Subcutaneous abdominal adipose tissue (tissue), 5 donors: ENCODE measurements around the gene FAM151B.
"Not testable (repeated sequence)": the region's sequence is repeated elsewhere in the genome, so short reads cannot be mapped to it uniquely, and the experiment has no call there.

Experiments used
- H3K27ac ChIP-seq: one replicate; pipeline ENCODE4 v1.7.0; 2013; ENCODE audit warnings: low read depth, mild to moderate bottlenecking, inconsistent platforms, low read length, moderate library complexity
- H3K27me3 ChIP-seq, 5 donors: one replicate each; pipeline ENCODE4 v1.7.0; 2013; ENCODE audit warnings: low read length in 5 of 5, inconsistent platforms in 1 of 5; ENCODE audit not compliant: control insufficient read depth in 5 of 5, insufficient read depth in 4 of 5
- H3K36me3 ChIP-seq, 5 donors: one replicate each; pipeline ENCODE4 v1.7.0; 2013; ENCODE audit warnings: low read length in 5 of 5; ENCODE audit not compliant: control insufficient read depth in 5 of 5, insufficient read depth in 5 of 5
- H3K4me1 ChIP-seq, 5 donors: one replicate each; pipeline ENCODE4 v1.7.0; 2013; ENCODE audit warnings: low read length in 5 of 5, mild to moderate bottlenecking in 3 of 5, moderate library complexity in 1 of 5; ENCODE audit not compliant: control insufficient read depth in 5 of 5, insufficient read depth in 5 of 5
- H3K4me3 ChIP-seq, 5 donors: one replicate each; pipeline ENCODE4 v1.7.0; 2013; ENCODE audit warnings: low read length in 5 of 5, low read depth in 1 of 5
- H3K9ac ChIP-seq, 5 donors: one replicate each; pipeline ENCODE4 v1.7.0; 2013; ENCODE audit warnings: low read length in 5 of 5, mild to moderate bottlenecking in 4 of 5, moderate library complexity in 3 of 5
- H3K9me3 ChIP-seq, 5 donors: one replicate each; pipeline ENCODE4 v1.7.0; 2013; ENCODE audit warnings: low read length in 5 of 5; ENCODE audit not compliant: control insufficient read depth in 5 of 5
- donor health status: healthy.
- donor health status: healthy.
- donor health status: healthy.
- donor health status: healthy.
- donor health status: healthy.

Gene FAM151B

DNA sequence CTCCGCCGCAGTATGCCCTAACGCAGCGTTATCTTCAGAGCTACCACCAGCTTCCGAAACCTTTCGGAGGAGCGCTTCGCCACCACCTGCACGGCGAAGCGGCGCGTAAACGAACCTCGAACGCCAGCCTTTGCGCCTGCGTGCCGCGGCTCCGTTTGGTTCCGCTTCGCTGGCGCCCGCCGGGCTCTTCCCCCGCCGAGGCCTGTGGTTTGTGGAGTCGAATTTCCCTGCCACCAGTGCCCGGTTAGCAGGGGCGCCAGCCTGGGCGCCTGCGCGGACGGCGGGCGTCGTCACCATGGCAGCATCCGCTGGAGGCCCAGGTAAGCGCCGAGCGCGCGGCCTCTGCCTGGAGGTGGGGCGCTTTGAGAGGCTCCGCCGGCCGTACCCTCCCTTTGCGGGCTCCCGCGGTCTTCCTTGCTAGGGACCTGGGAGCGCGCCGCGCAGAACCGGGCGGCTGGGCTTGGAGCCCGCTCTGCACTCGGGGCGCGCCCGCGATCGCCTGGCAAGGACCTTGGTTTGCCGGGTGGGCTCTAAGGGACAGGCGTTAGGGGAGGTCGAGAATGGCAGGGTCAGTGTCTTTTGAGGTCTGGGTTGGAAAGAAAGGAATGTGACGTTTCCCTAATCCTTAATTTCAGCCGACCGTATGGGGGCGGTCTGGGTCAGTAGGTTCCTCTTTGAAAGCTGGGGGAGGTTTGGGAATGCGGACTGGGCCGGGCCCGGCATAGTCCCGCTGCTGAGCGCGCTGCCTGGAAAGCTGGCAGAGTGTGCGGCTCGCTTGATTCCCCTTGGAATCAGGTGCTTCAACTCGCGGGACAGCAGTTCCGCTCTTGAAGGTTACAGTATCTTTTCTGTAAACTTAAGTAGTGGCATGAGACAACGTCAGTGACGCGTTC is at the start of gene FAM151B:
FAM151B (plus strand) TSS at position 272 of the 893 bp plus-strand sequence; CDS start at position 296, 24 bp downstream.
- Histone ChIP-seq H3K9ac (peak within 1 kb of the TSS in 4 of 5 donors; percentile 55 to 85 (median 66)), H3K4me1 (peaks cover 0 to 18% (median 14%) of the 10 kb centered on the region in 5 donors), H3K27ac (peak within 1 kb of the TSS; percentile 60)

DNA sequence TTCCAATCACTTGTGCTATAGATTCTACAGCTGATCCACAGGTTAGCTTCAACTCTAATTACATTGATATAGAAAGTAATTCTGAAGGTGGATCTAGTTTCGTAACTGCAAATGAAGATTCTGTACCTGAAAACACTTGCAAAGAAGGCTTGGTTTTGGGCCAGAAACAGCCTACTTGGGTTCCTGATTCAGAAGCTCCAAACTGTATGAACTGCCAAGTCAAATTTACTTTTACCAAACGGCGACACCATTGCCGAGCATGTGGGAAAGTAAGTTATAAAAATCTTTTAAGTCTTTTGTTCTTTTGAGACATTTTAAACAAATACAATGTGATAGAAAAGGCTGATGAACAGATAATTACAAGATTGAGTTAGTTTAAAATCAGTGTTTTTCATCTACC is 49.2 kb upstream of the FAM151B start:
- H3K27ac ChIP-seq, result no peak overlapping the region

More for the DNA sequence above, at the start of gene FAM151B:
- H3K36me3 ChIP-seq, result no peaks in the 10 kb centered on the region
- no peaks in the 10 kb centered on the region for H3K27me3 ChIP-seq
- H3K4me3 ChIP-seq, result peak within 1 kb of the TSS; percentile 83 to 98 (median 89)
- H3K9me3 ChIP-seq, result peaks cover 0 to 10% (median 5%) of the 10 kb centered on the region in 5 donors

GRCh38 chr5:80439213-80439612 is 48.7 kb upstream of the FAM151B start:
- no peaks in the 10 kb centered on the region for H3K4me1 ChIP-seq
- H3K4me3 ChIP-seq, result no peak overlapping the region
- no peaks in the 10 kb centered on the region for H3K27me3 ChIP-seq
- no peaks in the 10 kb centered on the region for H3K9me3 ChIP-seq
- peaks cover 29 to 48% (median 37%) of the 10 kb centered on the region in 5 donors for H3K36me3 ChIP-seq
- no peak overlapping the region for H3K27ac ChIP-seq
- no peak overlapping the region for H3K9ac ChIP-seq

More for the DNA sequence above, 49.2 kb upstream of the FAM151B start:
- Histone ChIP-seq H3K27me3 (no peaks in the 10 kb centered on the region), H3K9me3 (no peaks in the 10 kb centered on the region), H3K36me3 (peaks cover 29 to 47% (median 34%) of the 10 kb centered on the region in 5 donors), H3K4me3 (no peak overlapping the region), H3K9ac (no peak overlapping the region), H3K4me1 (no peaks in the 10 kb centered on the region)

DNA sequence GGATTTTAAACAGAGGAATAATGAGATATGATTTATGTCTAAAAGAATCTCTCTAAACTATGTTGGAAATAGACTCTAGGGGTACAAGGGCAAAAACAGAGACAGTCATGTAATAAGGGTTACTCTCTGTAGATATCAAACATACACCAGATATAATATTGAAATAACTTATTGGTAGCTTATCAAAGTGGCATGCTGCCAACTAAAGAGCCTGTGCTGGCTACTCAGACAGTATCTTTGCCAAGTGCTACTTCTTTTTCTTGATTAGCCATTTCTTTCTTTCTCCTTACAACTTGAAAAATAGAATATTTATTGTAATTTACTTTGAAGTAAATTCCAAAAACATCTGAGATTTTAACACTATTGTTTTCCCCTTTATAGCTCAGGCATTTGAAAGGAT is 45.2 kb upstream of the FAM151B start:
- no peak overlapping the region for H3K4me3 ChIP-seq
- H3K27me3 ChIP-seq, result no peaks in the 10 kb centered on the region
- no peak overlapping the region for H3K9ac ChIP-seq
- H3K27ac ChIP-seq, result no peak overlapping the region
- H3K4me1 ChIP-seq, result no peaks in the 10 kb centered on the region
- H3K36me3 ChIP-seq, result peaks cover 22 to 43% (median 30%) of the 10 kb centered on the region in 5 donors
- no peaks in the 10 kb centered on the region for H3K9me3 ChIP-seq

DNA sequence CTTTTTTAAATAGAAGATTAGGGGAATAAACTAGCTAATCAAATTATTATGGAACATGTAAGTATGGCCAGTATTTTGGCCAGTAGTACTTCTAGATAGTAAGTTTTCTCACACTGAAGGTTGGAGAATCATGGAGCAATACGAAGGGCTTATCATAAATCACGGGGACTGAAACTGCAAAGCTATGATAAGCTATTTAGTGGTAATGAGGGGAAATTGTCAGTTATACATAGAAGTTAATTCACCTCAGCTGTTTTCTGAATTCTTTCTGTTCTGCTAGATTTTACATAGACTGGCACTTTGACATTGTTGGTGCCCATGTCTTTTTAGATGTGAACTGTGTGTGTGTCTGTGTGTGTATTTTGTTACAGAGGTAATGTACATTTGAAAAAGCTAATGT is 34.5 kb upstream of the FAM151B start:
- no peak overlapping the region for H3K27ac ChIP-seq
- peaks cover 20 to 40% (median 36%) of the 10 kb centered on the region in 5 donors for H3K36me3 ChIP-seq

GRCh38 chr5:80463269-80463668 is 24.6 kb upstream of the FAM151B start:
- no peak overlapping the region for H3K4me3 ChIP-seq
- peaks cover 0 to 7% (median 0%) of the 10 kb centered on the region in 5 donors for H3K4me1 ChIP-seq
- no peaks in the 10 kb centered on the region for H3K27me3 ChIP-seq
- no peak overlapping the region for H3K27ac ChIP-seq
- peaks cover 21 to 55% (median 30%) of the 10 kb centered on the region in 5 donors for H3K36me3 ChIP-seq
- no peak overlapping the region for H3K9ac ChIP-seq
- H3K9me3 ChIP-seq, result peaks cover 0 to 11% (median 0%) of the 10 kb centered on the region in 5 donors

More for the DNA sequence above, 34.5 kb upstream of the FAM151B start:
- H3K27me3 ChIP-seq, result no peaks in the 10 kb centered on the region
- no peak overlapping the region for H3K9ac ChIP-seq
- no peaks in the 10 kb centered on the region for H3K4me1 ChIP-seq
- no peak overlapping the region for H3K4me3 ChIP-seq
- H3K9me3 ChIP-seq, result no peaks in the 10 kb centered on the region

- no peak overlapping the region for H3K27ac ChIP-seq
- peaks cover 0 to 7% (median 0%) of the 10 kb centered on the region in 5 donors for H3K4me1 ChIP-seq
- no peak overlapping the region for H3K4me3 ChIP-seq
- peaks cover 0 to 27% (median 5%) of the 10 kb centered on the region in 5 donors for H3K9me3 ChIP-seq
- H3K27me3 ChIP-seq, result no peaks in the 10 kb centered on the region
- H3K36me3 ChIP-seq, result peaks cover 12 to 42% (median 24%) of the 10 kb centered on the region in 5 donors
- no peak overlapping the region for H3K9ac ChIP-seq
Observed at GRCh38 chr5:80466669-80467485, 21.0 kb upstream of the FAM151B start.

- no peak overlapping the region for H3K9ac ChIP-seq
- no peaks in the 10 kb centered on the region for H3K27me3 ChIP-seq
- no peak overlapping the region for H3K27ac ChIP-seq
- H3K4me3 ChIP-seq, result no peak overlapping the region
- H3K9me3 ChIP-seq, result peaks cover 0 to 24% (median 5%) of the 10 kb centered on the region in 5 donors
- peaks cover 0 to 7% (median 0%) of the 10 kb centered on the region in 5 donors for H3K4me1 ChIP-seq
- H3K36me3 ChIP-seq, result peaks cover 11 to 32% (median 18%) of the 10 kb centered on the region in 5 donors
Observed at GRCh38 chr5:80468131-80468530, 19.8 kb upstream of the FAM151B start.

DNA sequence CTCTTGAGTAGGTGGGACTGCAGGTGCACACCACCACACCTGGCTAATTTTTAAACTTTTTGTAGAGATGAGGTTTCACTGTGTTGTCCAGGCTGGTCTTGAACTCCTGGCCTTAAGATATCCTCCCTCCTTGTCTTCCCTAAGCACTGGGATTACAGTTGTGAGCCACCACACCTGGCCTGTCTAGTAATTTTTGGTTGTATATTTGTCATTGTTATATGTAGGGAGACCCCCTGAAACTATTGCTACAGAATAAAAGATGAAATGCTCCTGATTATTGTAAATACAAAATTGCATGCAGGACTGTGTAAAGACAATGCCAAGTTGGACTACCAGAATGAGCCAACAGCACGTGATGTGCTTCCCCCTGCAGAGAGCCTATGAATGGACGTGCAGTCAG is 17.3 kb upstream of the FAM151B start:
- not testable (repeated sequence) for H3K27ac ChIP-seq, H3K27me3 ChIP-seq, H3K9ac ChIP-seq, H3K4me1 ChIP-seq
- Histone ChIP-seq H3K36me3 (peaks cover 29 to 49% (median 33%) of the 10 kb centered on the region in 5 donors), H3K4me3 (peak overlapping the region in 1 of 5 donors; percentile 30), H3K9me3 (peaks cover 0 to 16% (median 5%) of the 10 kb centered on the region in 5 donors)
